H4 (cell line): ENCODE results near the gene MECP2. TPM values are rescaled to one million over a fixed set of nuclear protein-coding genes. Genes with fewer than 3 reads are reported as not detected.

Experiments
- DNase-seq: peaks from one replicate; pipeline ENCODE4 v3.0.0-alpha.2; 2015; ENCODE audit warnings: low spot score
- total RNA-seq: library from RNA; depleted of rRNA; stranded (reverse); fragments of >200 nt; shearing (Covaris generic); gene quantifications from 2 replicates; pipeline ENCODE4 v1.2.3, GENCODE V29; 2014

MECP2 gene
- total RNA-seq, 1 experiment from 2014 or later = 28.3 TPM

DNA sequence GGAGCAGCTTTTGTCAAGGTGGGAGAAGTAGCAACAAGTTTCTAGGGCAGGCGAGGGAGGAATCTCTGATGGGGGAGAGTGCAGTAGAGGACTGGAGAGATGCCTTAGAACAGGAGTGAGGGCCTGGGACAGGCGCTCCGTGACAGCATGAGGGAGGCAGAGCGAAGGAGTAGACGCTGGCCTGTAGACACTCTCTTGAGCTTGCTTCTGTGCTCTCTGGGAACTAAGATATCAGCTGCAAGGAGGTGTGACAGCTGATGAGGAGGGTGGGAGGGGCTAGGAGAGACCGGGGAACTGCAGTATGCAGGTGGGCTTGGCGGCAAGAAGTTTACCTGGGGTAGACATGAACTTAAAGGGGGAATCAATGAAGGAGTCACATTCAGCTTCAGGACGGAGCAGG, 35.7 kb downstream of the MECP2 start:
- DNase-seq = no peak

DNA sequence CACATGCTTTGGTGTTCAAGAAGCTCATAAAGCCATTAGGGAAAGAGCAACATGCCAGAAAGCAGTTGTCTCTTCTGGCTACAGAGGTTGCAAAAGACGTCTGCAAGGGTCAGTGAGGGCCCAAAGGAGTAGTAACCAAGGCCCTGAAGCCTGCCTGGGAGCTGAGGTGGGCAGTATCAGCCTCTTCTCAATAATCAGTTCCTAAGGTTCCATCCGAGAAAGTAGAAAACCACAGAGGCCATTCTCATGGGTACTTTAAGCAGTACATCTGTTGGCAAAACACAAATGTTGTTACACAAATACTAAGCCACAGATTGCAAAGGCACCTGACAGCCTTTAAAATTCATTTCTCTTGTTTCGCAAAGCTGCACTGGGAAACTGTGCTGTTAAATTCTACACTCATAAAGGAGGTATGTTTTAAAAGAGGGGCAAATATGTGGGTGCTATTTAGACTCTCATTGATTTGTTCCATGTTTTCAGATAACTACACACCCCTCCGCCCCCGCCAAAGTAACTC, 37.7 kb downstream of the MECP2 start:
- no peak for DNase-seq

DNA sequence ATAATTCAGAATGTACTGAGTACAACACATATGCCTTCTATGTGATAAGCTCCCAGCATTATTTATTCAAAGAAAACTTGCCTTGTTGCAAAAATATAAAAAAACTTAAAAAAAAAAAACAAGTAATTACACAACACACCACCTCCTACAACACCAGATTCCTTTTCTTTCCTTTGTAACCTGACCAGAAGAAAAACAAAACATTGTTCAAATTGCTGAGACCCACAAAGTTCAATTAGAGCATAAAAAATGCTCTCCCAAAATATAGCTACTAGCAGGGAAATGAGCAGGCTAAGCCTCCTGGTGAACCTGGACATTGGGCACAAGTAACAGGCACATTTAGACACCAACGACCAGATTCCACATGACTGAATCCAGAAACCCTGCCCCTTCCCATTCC, 38.3 kb downstream of the MECP2 start:
- no peak for DNase-seq

GRCh38 chrX:154058214-154058997, 39.1 kb downstream of the MECP2 start:
- no peak for DNase-seq

- no peak for DNase-seq
Observed at GRCh38 chrX:154057791-154058190, 39.7 kb downstream of the MECP2 start.

DNA sequence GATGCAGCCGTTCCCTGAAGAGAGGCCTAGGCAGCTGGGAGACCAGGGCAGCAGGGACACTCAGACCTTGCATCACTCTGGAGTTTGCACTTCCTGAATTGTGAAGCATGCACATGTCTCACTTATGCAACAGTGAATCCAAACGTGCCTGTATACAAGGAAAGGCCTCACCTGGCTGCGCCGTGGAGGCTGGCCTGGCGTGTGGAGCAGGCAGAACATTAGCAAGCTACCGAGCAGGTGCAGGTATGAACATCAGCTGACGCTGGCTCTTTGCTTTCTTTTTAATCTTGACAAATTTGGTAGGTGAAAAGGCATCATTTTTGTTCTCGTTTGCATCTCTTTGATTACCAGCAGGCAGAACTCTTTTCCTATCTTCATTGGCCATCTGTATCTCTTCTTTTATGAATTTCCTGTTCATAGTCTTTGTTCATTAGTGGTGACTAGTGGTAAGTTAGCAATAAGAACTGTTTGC, 40.7 kb downstream of the MECP2 start:
- DNase-seq = no peak

DNA sequence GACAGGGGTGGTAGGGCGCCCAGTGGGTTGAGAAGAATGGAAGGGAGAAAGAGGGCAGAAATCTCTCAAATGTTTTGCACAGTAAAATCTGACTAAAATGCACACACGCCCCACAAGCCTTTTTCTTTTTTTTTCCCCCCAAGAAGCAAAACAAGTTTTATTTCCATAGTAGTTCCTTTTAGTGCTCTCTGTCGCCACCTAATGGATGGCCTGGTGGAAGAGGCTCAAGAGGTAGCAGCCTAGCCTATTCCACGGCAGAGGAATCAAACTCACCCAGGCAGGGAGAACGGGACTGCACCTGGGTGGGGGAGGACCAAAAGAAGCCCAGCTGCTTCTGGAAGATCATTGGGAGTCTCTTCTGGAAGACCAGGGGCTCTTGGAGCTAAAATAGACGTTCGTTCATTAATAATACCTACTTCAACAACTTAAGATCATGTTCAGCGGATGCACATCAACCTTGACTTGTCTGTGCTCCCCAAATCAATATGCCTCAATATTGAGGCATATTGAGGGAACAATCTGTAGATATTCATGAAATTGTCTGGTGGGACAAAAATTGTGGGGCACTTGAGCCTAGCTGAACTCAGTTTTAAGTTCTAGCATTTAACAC, 46.2 kb downstream of the MECP2 start:
- DNase-seq = peak; percentile 40

DNA sequence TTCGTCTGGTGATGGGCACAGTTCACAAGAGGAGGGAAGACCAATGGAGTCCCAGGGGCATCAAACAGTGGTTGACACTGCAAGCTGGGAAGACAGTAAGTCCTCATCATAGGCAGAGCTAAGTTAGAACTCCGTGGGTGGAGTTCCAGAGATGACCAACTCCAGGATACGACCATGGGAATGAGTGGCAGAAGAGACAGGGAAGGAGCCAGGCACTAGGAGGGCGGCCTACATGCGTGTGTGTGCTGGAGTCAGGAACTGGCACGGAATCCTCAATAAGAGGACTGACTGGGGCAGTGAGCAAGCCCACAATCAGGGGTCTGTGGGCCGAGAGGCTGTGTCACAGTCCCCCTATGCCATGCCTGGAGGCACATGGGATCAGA, 47.4 kb downstream of the MECP2 start:
- no peak for DNase-seq

- no peak for DNase-seq
Observed at GRCh38 chrX:154049209-154050112, 48.1 kb downstream of the MECP2 start.

DNA sequence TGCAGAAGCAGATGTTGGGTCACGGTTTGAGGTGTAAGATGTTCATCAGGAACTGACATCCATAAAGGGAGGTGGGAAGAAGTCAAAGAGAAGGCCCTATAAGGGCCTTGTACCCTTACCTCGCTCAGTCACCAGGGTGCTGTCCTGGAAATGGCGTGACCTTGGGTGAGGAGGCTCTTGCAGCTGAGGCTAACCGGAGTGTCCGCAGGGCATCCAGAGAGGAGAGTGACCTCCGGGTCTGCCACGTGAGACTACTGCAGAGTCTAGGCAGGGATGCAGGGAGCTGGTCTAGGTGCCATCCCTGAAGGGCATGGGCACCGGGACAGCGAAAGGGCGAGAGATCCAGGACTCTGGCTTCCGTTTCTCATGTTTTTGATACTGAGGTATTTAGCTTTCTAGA, 49.1 kb downstream of the MECP2 start:
- no peak for DNase-seq

DNA sequence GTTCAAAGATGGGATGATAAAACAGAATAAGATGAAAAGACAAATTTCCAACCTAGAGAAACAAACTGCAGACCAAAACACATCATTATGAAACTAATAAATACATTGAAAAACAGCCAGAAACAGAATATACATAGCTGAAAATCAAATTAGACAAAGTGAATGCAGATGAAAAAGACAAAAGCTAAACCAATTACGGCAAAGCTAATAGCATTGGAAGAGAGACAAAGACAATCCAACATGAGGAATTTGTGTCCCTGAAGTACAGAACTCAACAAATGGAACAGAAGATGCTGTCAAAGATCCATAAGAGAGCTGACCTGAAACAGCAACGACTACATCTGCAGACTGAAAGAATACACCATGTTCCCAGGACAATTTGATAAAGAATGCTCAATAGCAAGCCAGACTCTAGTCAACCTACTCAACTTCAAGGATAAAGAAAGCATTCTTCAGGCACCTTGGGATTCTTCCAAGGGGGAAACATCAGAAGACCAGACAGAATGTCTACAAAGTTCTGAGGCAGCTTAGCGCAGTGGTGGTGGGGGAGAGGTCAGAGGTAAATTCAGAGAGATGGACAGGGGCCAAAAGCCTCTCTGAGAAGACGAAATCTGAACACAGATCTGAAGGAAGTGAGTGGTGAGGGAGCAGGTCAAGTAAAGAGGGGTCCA, 50.4 kb downstream of the MECP2 start:
- DNase-seq = no peak

DNA sequence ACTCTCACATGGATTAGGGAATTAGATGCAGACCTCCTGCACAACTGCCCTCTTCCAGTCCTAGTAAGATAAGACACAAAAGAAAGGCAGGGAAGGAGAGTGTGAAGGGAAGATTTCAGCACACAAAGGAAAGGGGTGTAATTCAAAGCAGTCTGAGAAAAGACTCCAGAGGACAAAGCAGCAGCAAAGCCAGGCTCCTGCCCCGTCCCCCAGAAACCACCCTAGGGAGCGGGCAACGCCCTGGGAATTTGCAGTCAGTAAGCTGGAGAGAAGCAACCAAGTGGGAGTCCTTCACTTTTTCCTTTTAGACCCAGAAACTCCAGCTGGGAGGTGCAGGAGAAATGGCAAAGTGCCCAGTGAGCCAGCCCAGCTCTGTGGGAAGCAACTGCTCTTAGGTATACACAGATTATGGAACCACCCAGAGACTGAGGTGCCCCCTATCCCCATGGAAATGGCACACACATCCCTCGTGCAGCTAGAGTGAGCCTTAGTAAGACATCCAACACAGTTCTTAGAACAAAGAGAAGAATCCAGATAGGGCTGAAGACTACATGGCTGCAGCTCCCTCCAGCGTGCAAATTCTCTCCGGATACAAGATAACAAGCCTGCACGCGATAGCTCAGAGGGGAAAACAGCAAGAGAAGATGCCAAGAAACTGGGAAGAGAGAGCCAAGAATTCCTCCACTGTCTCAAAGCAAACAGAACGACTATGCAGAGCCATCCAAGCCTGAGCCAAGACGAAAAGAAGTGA, 51.3 kb downstream of the MECP2 start:
- peak; percentile 56 for DNase-seq

GRCh38 chrX:154044091-154044490, 53.4 kb downstream of the MECP2 start:
- no peak for DNase-seq

GRCh38 chrX:154043003-154043763, 54.3 kb downstream of the MECP2 start:
- peak; percentile 25 for DNase-seq

DNA sequence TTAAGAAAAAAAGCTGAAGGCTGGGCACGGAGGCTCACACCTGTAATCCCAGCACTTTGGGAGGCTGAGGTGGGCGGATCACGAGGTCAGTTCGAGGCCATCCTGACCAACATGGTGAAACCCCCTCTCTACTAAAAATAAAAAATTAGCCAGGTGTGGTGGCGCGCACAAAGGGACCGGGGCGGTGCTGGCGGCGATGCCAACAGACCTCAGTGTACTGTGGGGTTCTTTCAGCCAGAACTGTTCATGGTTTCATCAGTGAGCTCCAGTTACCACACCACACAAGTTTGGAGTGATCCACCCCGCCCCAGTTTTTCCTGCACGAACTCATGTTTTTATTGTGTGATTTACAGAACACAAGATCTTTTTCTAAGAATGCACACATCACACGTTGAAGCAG, 56.7 kb downstream of the MECP2 start:
- no peak for DNase-seq

DNA sequence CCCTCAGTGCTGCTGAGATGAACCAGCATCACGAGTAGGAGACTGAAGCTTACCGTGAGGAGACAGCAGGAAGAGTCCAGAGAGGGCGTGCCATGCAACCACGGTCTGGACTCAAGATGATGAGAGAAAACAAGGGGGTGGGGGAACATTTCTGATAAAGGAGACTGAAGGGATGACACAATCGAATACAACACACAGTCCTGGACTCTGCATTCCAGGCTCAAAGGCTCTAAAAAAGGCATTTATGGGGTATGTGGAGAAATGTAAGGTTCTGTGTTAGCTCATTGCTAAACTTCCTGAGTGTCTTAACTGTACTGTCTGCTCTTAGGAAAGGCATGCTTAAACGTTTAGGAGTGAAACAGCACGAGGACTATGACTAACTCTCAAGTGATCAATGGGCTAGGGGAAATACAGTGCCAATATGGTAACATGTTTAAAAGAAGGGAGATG, 57.2 kb downstream of the MECP2 start:
- no peak for DNase-seq

DNA sequence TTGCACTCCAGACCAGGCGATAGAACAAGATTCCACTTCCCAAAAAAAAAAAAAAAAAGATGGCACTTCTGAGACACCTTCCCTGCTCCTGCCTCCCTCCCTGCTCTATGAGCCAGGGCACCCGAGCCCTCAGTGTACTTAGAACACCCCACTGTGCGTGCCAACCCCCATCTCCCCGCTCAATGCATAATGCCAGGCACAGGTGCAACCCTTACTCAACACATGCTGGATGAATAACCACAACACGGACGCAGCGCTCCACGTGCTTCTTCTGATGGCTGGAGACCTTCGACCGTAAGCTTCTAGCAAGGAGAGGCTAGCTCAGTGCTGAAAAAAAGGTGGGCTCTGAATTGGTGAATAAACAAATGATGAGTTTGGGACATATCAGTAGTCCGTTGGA, 57.9 kb downstream of the MECP2 start:
- no peak for DNase-seq

- no peak for DNase-seq
Observed at GRCh38 chrX:154038656-154039055, 58.9 kb downstream of the MECP2 start.

GRCh38 chrX:154037754-154038153, 59.8 kb downstream of the MECP2 start:
- DNase-seq = no peak

DNA sequence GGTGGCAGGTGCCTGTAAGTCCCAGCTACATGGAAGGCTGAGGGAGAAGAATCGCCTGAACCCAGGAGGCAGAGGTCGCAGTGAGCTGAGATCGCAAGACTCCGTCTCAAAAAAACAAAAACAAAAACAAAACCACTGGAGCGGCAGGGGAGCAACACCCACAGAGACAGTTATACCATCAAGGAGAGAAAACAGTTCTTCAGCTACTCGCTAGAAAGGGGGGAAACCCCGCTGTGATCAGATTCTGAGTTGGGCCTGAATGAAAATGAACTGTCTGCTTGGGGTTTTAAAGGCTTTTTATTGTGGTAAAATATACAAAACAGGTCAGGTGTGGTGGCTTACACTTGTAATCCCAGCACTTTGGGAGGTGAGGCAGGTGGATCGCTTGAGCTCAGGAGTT, 61.0 kb downstream of the MECP2 start:
- DNase-seq = no peak
